OCI-LY7 (cell line): ENCODE data around the gene LINC01488. TPM values are rescaled to one million over a fixed set of nuclear protein-coding genes. Genes with fewer than 3 reads are reported as not detected.

Source experiments
- BruUV-seq: library from RNA; stranded (reverse); fragments of 400-500 nt; replicated peaks from 2 replicates; lab custom pipeline; 2021; lab: Mats Ljungman, UMichigan
- CTCF ChIA-PET: fragments of 300-600 bp; sonication (Branson Sonifier 250); formaldehyde crosslinking; loops from one replicate; lab custom pipeline; 2022; ENCODE audit warnings: antibody characterized with exemption; ENCODE audit not compliant: unreplicated experiment; lab: Charles Lee
- POLR2A ChIA-PET: fragments of 300-600 bp; sonication (Branson Sonifier 250); formaldehyde crosslinking; loops from one replicate; lab custom pipeline; 2022; ENCODE audit warnings: antibody characterized with exemption; lab: Charles Lee
- DNase-seq: peaks from one replicate; pipeline ENCODE4 v3.0.0-alpha.2; 2015; ENCODE audit warnings: low spot score
- H2AFZ ChIP-seq: fragments of 200-600 bp; sonication (generic), shearing (Covaris generic); 2 replicates; pipeline ENCODE4 v1.6.1; 2014; ENCODE audit warnings: mild to moderate bottlenecking, antibody characterized with exemption, low read length, moderate library complexity
- H3K27ac ChIP-seq: fragments of 200-600 bp; sonication (generic); 2 replicates; pipeline ENCODE4 v1.5.1; 2014; ENCODE audit warnings: mixed run types, low read depth, mild to moderate bottlenecking, moderate library complexity, low read length, inconsistent platforms; ENCODE audit not compliant: poor library complexity, severe bottlenecking
- H3K36me3 ChIP-seq: fragments of 200-600 bp; sonication (generic); 2 replicates; pipeline ENCODE4 v1.6.1; 2014; ENCODE audit warnings: mild to moderate bottlenecking, antibody characterized with exemption, low read length, moderate library complexity, mixed read lengths; ENCODE audit not compliant: insufficient read depth
- H3K4me1 ChIP-seq: fragments of 200-600 bp; sonication (generic); 2 replicates; pipeline ENCODE4 v1.5.1; 2014; ENCODE audit warnings: mild to moderate bottlenecking, low read length; ENCODE audit not compliant: insufficient read depth, poor library complexity, severe bottlenecking
- H3K4me2 ChIP-seq: fragments of 200-600 bp; sonication (generic); 2 replicates; pipeline ENCODE4 v1.6.1; 2014; ENCODE audit warnings: mild to moderate bottlenecking, low read length
- H3K4me3 ChIP-seq: fragments of 200-600 bp; sonication (generic); 2 replicates; pipeline ENCODE4 v1.5.1; 2014; ENCODE audit warnings: mild to moderate bottlenecking, low read depth, low read length; ENCODE audit not compliant: poor library complexity, severe bottlenecking
- H3K79me2 ChIP-seq: fragments of 200-600 bp; sonication (generic); 2 replicates; pipeline ENCODE4 v1.6.1; 2016; ENCODE audit warnings: low read depth, mild to moderate bottlenecking, low read length, moderate library complexity, mixed read lengths; ENCODE audit not compliant: insufficient read depth
- H3K9me2 ChIP-seq: fragments of 200-600 bp; sonication (generic); 2 replicates; pipeline ENCODE4 v1.6.1; 2016; ENCODE audit warnings: mild to moderate bottlenecking, low read length, mixed read lengths; ENCODE audit not compliant: insufficient read depth
- H3K9me3 ChIP-seq: fragments of 200-600 bp; sonication (generic); 2 replicates; pipeline ENCODE4 v1.6.1; 2014; ENCODE audit warnings: mild to moderate bottlenecking, mixed run types, low read length, mixed read lengths
- H4K20me1 ChIP-seq: fragments of 200-600 bp; sonication (generic); 2 replicates; pipeline ENCODE4 v1.6.1; 2014; ENCODE audit warnings: mild to moderate bottlenecking, antibody characterized with exemption, low read length, moderate library complexity, mixed read lengths; ENCODE audit not compliant: insufficient read depth
- CTCF ChIP-seq: fragments of 200-600 bp; sonication (generic); conservative IDR thresholded peaks from 2 replicates; pipeline ENCODE4 v1.5.1; 2014; ENCODE audit warnings: mild to moderate bottlenecking, antibody characterized with exemption, low read length, moderate library complexity, mixed read lengths
- EZH2phosphoT487 ChIP-seq: fragments of 200-600 bp; sonication (generic); IDR thresholded peaks from 2 replicates; pipeline ENCODE4 v1.6.1; 2018; ENCODE audit warnings: low read depth, borderline replicate concordance, mild to moderate bottlenecking, mixed run types, antibody characterized with exemption, low read length, moderate library complexity, mixed read lengths
- intact Hi-C: fragments of 100-400 bp; cut with micrococcal nuclease; formaldehyde crosslinking; loops from one replicate; pipeline ENCODE4 v1.10.0; 2022; ENCODE audit not compliant: unreplicated experiment
- total RNA-seq, 2 experiments: library from RNA; depleted of rRNA in 1 of 2; stranded (reverse); fragments of >200 nt in 1 of 2; shearing (Covaris generic) in 1 of 2; gene quantifications; 2 replicates each; pipeline ENCODE4 v1.2.3, GENCODE V29; 2014 to 2022

The LINC01488 gene
- total RNA-seq, 2 experiments from 2014 or later = not detected

DNA sequence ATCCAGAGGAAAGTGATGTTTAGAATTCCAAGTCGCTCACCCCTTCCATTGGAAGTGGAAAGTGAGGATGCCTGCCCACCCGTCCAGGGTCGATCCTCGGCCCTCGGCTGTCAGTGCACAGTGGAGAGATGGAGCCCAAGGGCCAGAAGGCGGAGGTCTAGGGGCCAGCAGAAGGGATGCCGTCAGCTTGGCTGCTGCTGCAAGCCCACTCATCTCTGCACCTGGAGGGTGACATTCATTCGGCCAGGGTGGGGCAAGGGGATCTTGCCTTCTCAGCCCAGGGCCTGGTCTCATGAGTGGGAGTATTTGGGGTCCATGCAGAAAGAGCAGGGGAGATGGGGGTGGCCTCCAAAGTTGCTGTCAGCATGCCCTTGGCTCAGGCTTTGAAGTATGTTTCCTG lies 30.7 kb downstream of the LINC01488 start:
- no peak for TF ChIP-seq EZH2phosphoT487
- TF ChIP-seq CTCF = no peak
- Histone ChIP-seq H3K4me1 (no peaks in the 10 kb centered on the region), H3K4me3 (no peak overlapping the region), H3K9me2 (no peaks in the 10 kb centered on the region), H3K79me2 (no peaks in the 10 kb centered on the region), H3K4me2 (no peak overlapping the region), H3K36me3 (no peaks in the 10 kb centered on the region), H3K27ac (no peak overlapping the region), H2AFZ (no peak overlapping the region), H4K20me1 (no peaks in the 10 kb centered on the region), H3K9me3 (no peaks in the 10 kb centered on the region)
- DNase-seq = no peak
- no TSS peak for BruUV-seq
- intact Hi-C loops = no loop called here
- ChIA-PET CTCF (no interaction called here), POLR2A (no interaction called here)

GRCh38 chr11:69512790-69513189 lies 31.3 kb downstream of the LINC01488 start:
- Histone ChIP-seq H4K20me1 (no peaks in the 10 kb centered on the region), H3K4me3 (no peak overlapping the region), H3K9me3 (no peaks in the 10 kb centered on the region), H3K36me3 (no peaks in the 10 kb centered on the region), H3K4me2 (no peak overlapping the region), H3K27ac (no peak overlapping the region), H3K4me1 (no peaks in the 10 kb centered on the region), H3K79me2 (no peaks in the 10 kb centered on the region), H3K9me2 (no peaks in the 10 kb centered on the region), H2AFZ (no peak overlapping the region)
- DNase-seq = no peak
- CTCF ChIA-PET = no interaction called here
- intact Hi-C loops = no loop called here
- POLR2A ChIA-PET = no interaction called here
- no TSS peak for BruUV-seq
- TF ChIP-seq CTCF = no peak
- TF ChIP-seq EZH2phosphoT487 = no peak

DNA sequence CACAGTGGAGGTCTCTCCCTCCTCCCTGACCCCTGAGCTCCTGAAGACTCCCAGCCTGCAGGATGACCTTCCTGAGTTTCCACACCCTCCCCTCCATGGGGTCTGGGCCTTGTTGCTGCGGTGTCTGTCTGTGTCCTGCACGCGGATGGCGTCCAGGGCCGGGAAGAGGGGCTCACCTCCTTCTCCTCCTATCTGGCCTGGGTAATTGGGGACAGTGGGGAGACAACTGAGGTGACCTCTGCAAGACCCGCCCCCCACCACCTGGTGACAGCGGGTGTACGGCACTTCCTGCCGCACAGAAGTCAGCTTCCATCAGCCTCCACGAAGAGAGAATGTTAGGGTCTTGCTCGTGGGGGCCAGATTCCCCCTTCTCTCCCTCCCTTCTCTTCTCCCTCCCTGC lies 31.7 kb downstream of the LINC01488 start:
- Histone ChIP-seq H3K4me2 (no peak overlapping the region), H3K9me3 (no peaks in the 10 kb centered on the region), H3K4me3 (no peak overlapping the region), H3K79me2 (no peaks in the 10 kb centered on the region), H4K20me1 (no peaks in the 10 kb centered on the region), H3K36me3 (no peaks in the 10 kb centered on the region), H3K27ac (no peak overlapping the region), H3K4me1 (no peaks in the 10 kb centered on the region), H3K9me2 (no peaks in the 10 kb centered on the region), H2AFZ (no peak overlapping the region)
- no TSS peak for BruUV-seq
- ChIA-PET POLR2A (no interaction called here), CTCF (no interaction called here)
- no peak for DNase-seq
- TF ChIP-seq EZH2phosphoT487 (no peak), CTCF (no peak)
- intact Hi-C loops = no loop called here
